SK-N-SH (cell line): Measurements from ENCODE around the gene TNFRSF21. TPM values are rescaled to one million over a fixed set of nuclear protein-coding genes. Genes with fewer than 3 reads are reported as not detected.

Experiments used
- CTCF ChIA-PET: fragments of 300-600, 350-600 bp; formaldehyde crosslinking; extraction: SDS; loops from one replicate; lab custom pipeline; 2021; lab: Yijun Ruan, JAX
- POLR2A ChIA-PET: fragments of 350-600 bp; sonication (Branson Sonifier 250); formaldehyde crosslinking; extraction: SDS; loops from one replicate; lab custom pipeline; 2020; ENCODE audit warnings: antibody characterized with exemption, inconsistent platforms; lab: Yijun Ruan, JAX
- DNase-seq: peaks from one replicate; pipeline ENCODE4 v3.0.0; 2012
- H2AFZ ChIP-seq: fragments of 200-600 bp; sonication (generic); 2 replicates; pipeline ENCODE4 v1.8.1; 2016; ENCODE audit warnings: antibody characterized with exemption, mild to moderate bottlenecking, low read depth
- H3F3A ChIP-seq: fragments of 200-600 bp; sonication (generic); replicated peaks from 2 replicates; pipeline ENCODE3; 2016; ENCODE audit warnings: antibody characterized with exemption, mild to moderate bottlenecking; ENCODE audit not compliant: insufficient read depth
- H3K27ac ChIP-seq, 2 experiments: fragments of 200-500 bp in 1 of 2; fragments of 200-600 bp in 1 of 2; sonication (Bioruptor generic) in 1 of 2; sonication (generic), shearing (Covaris generic) in 1 of 2; 2 replicates each; pipeline versions ENCODE4 v1.5.1 to v1.6.1; 2014 to 2016; ENCODE audit warnings: low read depth in 2 of 2, inconsistent platforms in 1 of 2, low read length in 1 of 2, mild to moderate bottlenecking in 1 of 2, mixed read lengths in 1 of 2
- H3K27me3 ChIP-seq: fragments of 200-600 bp; sonication (generic), shearing (Covaris generic); 2 replicates; pipeline ENCODE4 v1.6.1; 2016; ENCODE audit warnings: mixed run types; ENCODE audit not compliant: insufficient read depth
- H3K36me3 ChIP-seq, 2 experiments: fragments of 200-500 bp in 1 of 2; fragments of 200-600 bp in 1 of 2; sonication (Bioruptor generic) in 1 of 2; sonication (generic) in 1 of 2; replicated peaks in 1 of 2; 2 replicates each; pipeline versions ENCODE3 to v1.5.1; 2014 to 2016; ENCODE audit warnings: low read length in 1 of 2, mild to moderate bottlenecking in 1 of 2; ENCODE audit not compliant: insufficient read depth in 2 of 2, control insufficient read depth in 1 of 2
- H3K4me1 ChIP-seq, 2 experiments: fragments of 200-500 bp in 1 of 2; fragments of 200-600 bp in 1 of 2; sonication (Bioruptor generic) in 1 of 2; sonication (generic), shearing (Covaris generic) in 1 of 2; 2 replicates each; pipeline versions ENCODE4 v1.5.1 to v1.6.1; 2014 to 2016; ENCODE audit warnings: low read depth in 1 of 2, low read length in 1 of 2, mixed run types in 1 of 2; ENCODE audit not compliant: insufficient read depth in 2 of 2, control insufficient read depth in 1 of 2
- H3K4me2 ChIP-seq: fragments of 200-600 bp; sonication (generic), shearing (Covaris generic); 2 replicates; pipeline ENCODE4 v1.6.1; 2017; ENCODE audit warnings: mixed run types
- H3K4me3 ChIP-seq, 2 experiments: fragments of 200-500 bp in 1 of 2; fragments of 200-600 bp in 1 of 2; sonication (Bioruptor generic) in 1 of 2; sonication (generic), shearing (Covaris generic) in 1 of 2; 2 replicates each; pipeline versions ENCODE4 v1.5.1 to v1.8.1; 2014 to 2016; ENCODE audit warnings: low read depth in 2 of 2, inconsistent platforms in 1 of 2, low read length in 1 of 2, mild to moderate bottlenecking in 1 of 2, mixed read lengths in 1 of 2, moderate library complexity in 1 of 2
- H3K79me2 ChIP-seq: fragments of 200-600 bp; sonication (generic); 2 replicates; pipeline ENCODE4 v1.8.1; 2017; ENCODE audit warnings: mild to moderate bottlenecking; ENCODE audit not compliant: insufficient read depth
- H3K9ac ChIP-seq: fragments of 200-600 bp; sonication (generic); 2 replicates; pipeline ENCODE4 v1.6.1; 2017; ENCODE audit warnings: mixed run types
- H3K9me2 ChIP-seq: fragments of 200-600 bp; sonication (generic); 2 replicates; pipeline ENCODE4 v1.6.1; 2017; ENCODE audit warnings: mixed run types
- H3K9me3 ChIP-seq: fragments of 200-600 bp; sonication (generic); 2 replicates; pipeline ENCODE4 v1.6.1; 2017; ENCODE audit warnings: mixed run types, mild to moderate bottlenecking, moderate library complexity
- H4K20me1 ChIP-seq: fragments of 200-600 bp; sonication (generic); 2 replicates; pipeline ENCODE4 v1.6.1; 2017; ENCODE audit warnings: mild to moderate bottlenecking, mixed run types; ENCODE audit not compliant: insufficient read depth
- ELF1 ChIP-seq: IDR thresholded peaks from 2 replicates; pipeline ENCODE4 v1.4.0; 2012
- EP300 ChIP-seq, 2 experiments: IDR thresholded peaks; 2 replicates each; pipeline versions ENCODE4 v1.4.0 to v1.6.1; 2012; ENCODE audit warnings: borderline replicate concordance in 1 of 2, low read depth in 1 of 2, low read length in 1 of 2
- EZH2phosphoT487 ChIP-seq: fragments of 200-600 bp; sonication (generic); IDR thresholded peaks from 2 replicates; pipeline ENCODE4 v1.6.1; 2017; ENCODE audit warnings: low read depth, mixed run types, mild to moderate bottlenecking, antibody characterized with exemption, moderate library complexity, borderline replicate concordance
- FOSL2 ChIP-seq: IDR thresholded peaks from 2 replicates; pipeline ENCODE4 v1.4.0; 2012; ENCODE audit warnings: low read depth, mild to moderate bottlenecking, moderate library complexity, borderline replicate concordance
- FOXJ3 ChIP-seq: sonication (generic); formaldehyde crosslinking; IDR thresholded peaks from 2 replicates; pipeline ENCODE4 v1.5.1; 2020; ENCODE audit warnings: mild to moderate bottlenecking, missing genetic modification reagents
- GABPA ChIP-seq: IDR thresholded peaks from 2 replicates; pipeline ENCODE4 v1.4.0; 2012; ENCODE audit warnings: low read depth, mild to moderate bottlenecking
- JUND ChIP-seq: IDR thresholded peaks from 2 replicates; pipeline ENCODE4 v1.4.0; 2012
- MEF2A ChIP-seq: IDR thresholded peaks from 2 replicates; pipeline ENCODE4 v1.4.0; 2012; ENCODE audit warnings: low read depth, borderline replicate concordance
- NFIC ChIP-seq: IDR thresholded peaks from 2 replicates; pipeline ENCODE4 v1.4.0; 2012; ENCODE audit warnings: borderline replicate concordance
- NRF1 ChIP-seq: IDR thresholded peaks from 2 replicates; pipeline ENCODE4 v1.6.1; 2012; ENCODE audit warnings: low read depth, mild to moderate bottlenecking, low read length
- PBX3 ChIP-seq: IDR thresholded peaks from 2 replicates; pipeline ENCODE4; 2012
- RAD21 ChIP-seq: IDR thresholded peaks from 2 replicates; pipeline ENCODE4 v1.6.1; 2012; ENCODE audit warnings: mild to moderate bottlenecking, low read length
- SIN3A ChIP-seq: IDR thresholded peaks from 2 replicates; pipeline ENCODE4 v1.6.1; 2012; ENCODE audit warnings: low read depth, mild to moderate bottlenecking, low read length, moderate library complexity, borderline replicate concordance
- SMC3 ChIP-seq: IDR thresholded peaks from 2 replicates; pipeline ENCODE4 v1.6.1; 2012; ENCODE audit warnings: low read depth, low read length, improper control_type of control experiment
- USF1 ChIP-seq: IDR thresholded peaks from 2 replicates; pipeline ENCODE4 v1.4.0; 2012; ENCODE audit warnings: low read depth, borderline replicate concordance
- WGBS: methylation state at CpG from one replicate; pipeline ENCODE4 v1.1.6; 2017; ENCODE audit warnings: low lambda C conversion rate; 5-methylcytosine and 5-hydroxymethylcytosine counted together
- polyA plus RNA-seq, 3 experiments: library from polyadenylated mRNA; depleted of rRNA; stranded (reverse); fragments of >200 nt; gene quantifications; 2 replicates each; pipeline ENCODE4 v1.2.3, GENCODE V29; 2012
- TF ChIP-seq, protein P1 (sequence below): fragments of 150-350 bp; IDR thresholded peaks from 2 replicates; pipeline ENCODE4 v1.6.1; 2016; ENCODE audit warnings: mild to moderate bottlenecking, low read depth, low read length
- TF ChIP-seq, protein P2 (sequence below): IDR thresholded peaks from 2 replicates; pipeline ENCODE4 v1.4.0; 2012; ENCODE audit warnings: low read depth, borderline replicate concordance

The TNFRSF21 gene
- polyA plus RNA-seq, 1 of the 3 experiments (the other 2 are of a cell fraction): 9.2 TPM

GRCh38 chr6:47235964-47236760 lies 73.5 kb downstream of the TNFRSF21 start (continued):
- TF ChIP-seq SIN3A (no peak), FOXJ3 (peak; percentile 78; the same call in 1 of the 2 replicates), JUND (no peak), PBX3 (peak; percentile 26; the same call in 1 of the 2 replicates), EP300 (IDR thresholded peaks at IDR 0.05; ENCODE audit: borderline replicate concordance in 1 of 2, low read depth in 1 of 2, low read length in 1 of 2) (peak in 1 of 2 experiments; percentile 72; a peak in 2 of 4 replicates), MEF2A (no peak), NRF1 (no peak), ELF1 (no peak), NFIC (peak; percentile 50; the same call in 1 of the 2 replicates), USF1 (no peak), SMC3 (no peak), RAD21 (peak; percentile 43), FOSL2 (no peak)
- TF ChIP-seq, protein P1, sequence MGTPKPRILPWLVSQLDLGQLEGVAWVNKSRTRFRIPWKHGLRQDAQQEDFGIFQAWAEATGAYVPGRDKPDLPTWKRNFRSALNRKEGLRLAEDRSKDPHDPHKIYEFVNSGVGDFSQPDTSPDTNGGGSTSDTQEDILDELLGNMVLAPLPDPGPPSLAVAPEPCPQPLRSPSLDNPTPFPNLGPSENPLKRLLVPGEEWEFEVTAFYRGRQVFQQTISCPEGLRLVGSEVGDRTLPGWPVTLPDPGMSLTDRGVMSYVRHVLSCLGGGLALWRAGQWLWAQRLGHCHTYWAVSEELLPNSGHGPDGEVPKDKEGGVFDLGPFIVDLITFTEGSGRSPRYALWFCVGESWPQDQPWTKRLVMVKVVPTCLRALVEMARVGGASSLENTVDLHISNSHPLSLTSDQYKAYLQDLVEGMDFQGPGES: no peak
- TF ChIP-seq, protein P2, sequence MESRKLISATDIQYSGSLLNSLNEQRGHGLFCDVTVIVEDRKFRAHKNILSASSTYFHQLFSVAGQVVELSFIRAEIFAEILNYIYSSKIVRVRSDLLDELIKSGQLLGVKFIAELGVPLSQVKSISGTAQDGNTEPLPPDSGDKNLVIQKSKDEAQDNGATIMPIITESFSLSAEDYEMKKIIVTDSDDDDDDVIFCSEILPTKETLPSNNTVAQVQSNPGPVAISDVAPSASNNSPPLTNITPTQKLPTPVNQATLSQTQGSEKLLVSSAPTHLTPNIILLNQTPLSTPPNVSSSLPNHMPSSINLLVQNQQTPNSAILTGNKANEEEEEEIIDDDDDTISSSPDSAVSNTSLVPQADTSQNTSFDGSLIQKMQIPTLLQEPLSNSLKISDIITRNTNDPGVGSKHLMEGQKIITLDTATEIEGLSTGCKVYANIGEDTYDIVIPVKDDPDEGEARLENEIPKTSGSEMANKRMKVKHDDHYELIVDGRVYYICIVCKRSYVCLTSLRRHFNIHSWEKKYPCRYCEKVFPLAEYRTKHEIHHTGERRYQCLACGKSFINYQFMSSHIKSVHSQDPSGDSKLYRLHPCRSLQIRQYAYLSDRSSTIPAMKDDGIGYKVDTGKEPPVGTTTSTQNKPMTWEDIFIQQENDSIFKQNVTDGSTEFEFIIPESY: no peak

GRCh38 chr6:47235421-47235820 lies 74.3 kb downstream of the TNFRSF21 start:
- H2AFZ ChIP-seq: no peak overlapping the region
- no peaks in the 10 kb centered on the region for H3K36me3 ChIP-seq
- DNase-seq: no peak
- peak overlapping the region in 1 of 2 experiments; percentile 81; a peak in 2 of 4 replicates for H3K27ac ChIP-seq
- H3K9me3 ChIP-seq: no peaks in the 10 kb centered on the region
- H3K4me2 ChIP-seq: no peak overlapping the region
- H3F3A ChIP-seq: no peaks in the 10 kb centered on the region
- no peak overlapping the region for H3K4me3 ChIP-seq
- TF ChIP-seq NFIC: no peak
- TF ChIP-seq ELF1: no peak
- no peak for TF ChIP-seq EZH2phosphoT487
- TF ChIP-seq FOSL2: no peak
- TF ChIP-seq PBX3: no peak
- TF ChIP-seq RAD21: no peak
- no peak for TF ChIP-seq GABPA
- TF ChIP-seq, all 33 proteins: peak for 0
- no peaks in the 10 kb centered on the region for H4K20me1 ChIP-seq
- ChIA-PET CTCF (interaction anchor here (1.4 to 2.8 kb wide), 4 partner anchors 13 to 138 kb away, joined by 3 to 14 read pairs (median 8); no protein-coding TSS in a partner anchor), POLR2A (interaction anchor here (0.9 to 1.4 kb wide), 2 partner anchors 9 to 40 kb away, joined by 3 read pairs; no protein-coding TSS in a partner anchor)
- H3K27me3 ChIP-seq: no peaks in the 10 kb centered on the region
- no peaks in the 10 kb centered on the region for H3K9me2 ChIP-seq
- H3K9ac ChIP-seq: no peak overlapping the region
- 91% methylated on average over 1 of the region's 1 CpG for WGBS
- H3K4me1 ChIP-seq: peaks cover 0 to 25% of the 10 kb centered on the region in 2 experiments; a peak in 2 of 4 replicates
- H3K79me2 ChIP-seq: no peaks in the 10 kb centered on the region
